Lung (tissue), 12 donors: ENCODE results near the gene CLN6. TPM values are rescaled to one million over a fixed set of nuclear protein-coding genes. Genes with fewer than 3 reads are reported as not detected.
A peak's percentile ranks its signal among the peaks of the same experiment; 100 is the strongest.
"Not testable (repeated sequence)": the region's sequence is repeated elsewhere in the genome, so short reads cannot be mapped to it uniquely, and the experiment has no call there.

Source experiments
- ATAC-seq: fragments of 200-7000 bp; cut with Tn5 transposase; one replicate; pipeline ENCODE4 v1.9.1; 2020; ENCODE audit warnings: moderate number of reproducible peaks; ENCODE audit not compliant: insufficient read depth, low FRiP score
- DNase-seq, 3 donors: peaks; one replicate each; pipeline ENCODE4 v3.0.0-alpha.2; 2013 to 2017
- H3K27ac ChIP-seq, 2 donors: one replicate each; pipeline ENCODE4 v1.5.1; 2013; ENCODE audit warnings: mild to moderate bottlenecking in 2 of 2, moderate library complexity in 2 of 2, control low read depth in 1 of 2, inconsistent platforms in 1 of 2, low read depth in 1 of 2, low read length in 1 of 2
- H3K27me3 ChIP-seq, 3 donors: one replicate each; pipeline ENCODE4 v1.5.1; 2013; ENCODE audit warnings: low read length in 2 of 3; ENCODE audit not compliant: control insufficient read depth in 3 of 3, insufficient read depth in 3 of 3
- H3K36me3 ChIP-seq, 4 donors: one replicate each; pipeline ENCODE4 v1.5.1; 2013; ENCODE audit warnings: low read length in 4 of 4, mild to moderate bottlenecking in 1 of 4, moderate library complexity in 1 of 4; ENCODE audit not compliant: control insufficient read depth in 4 of 4, insufficient read depth in 4 of 4
- H3K4me1 ChIP-seq, 5 donors: one replicate each; pipeline ENCODE4 v1.5.1; 2013; ENCODE audit warnings: low read length in 5 of 5, mild to moderate bottlenecking in 2 of 5, moderate library complexity in 1 of 5; ENCODE audit not compliant: control insufficient read depth in 5 of 5, insufficient read depth in 5 of 5
- H3K4me3 ChIP-seq: one replicate; pipeline ENCODE4 v1.5.1; 2013; ENCODE audit warnings: mild to moderate bottlenecking, control low read depth, moderate library complexity
- H3K9ac ChIP-seq, 2 donors: one replicate each; pipeline ENCODE4 v1.5.1; 2013; ENCODE audit warnings: low read length in 2 of 2, control low read depth in 1 of 2; ENCODE audit not compliant: insufficient read depth in 1 of 2
- H3K9me3 ChIP-seq, 4 donors: one replicate each; pipeline ENCODE4 v1.5.1; 2013; ENCODE audit warnings: low read length in 3 of 4, mild to moderate bottlenecking in 1 of 4, moderate library complexity in 1 of 4; ENCODE audit not compliant: control insufficient read depth in 4 of 4, insufficient read depth in 3 of 4
- CTCF ChIP-seq: IDR thresholded peaks from 2 replicates; pipeline ENCODE4 v1.5.1; 2012; ENCODE audit warnings: mild to moderate bottlenecking; ENCODE audit errors: control extremely low read depth, extremely low read depth
- WGBS, 2 donors: extraction: QIAGEN DNeasy Blood & Tissue Kit; methylation state at CpG; one replicate each; pipeline ENCODE4 v1.1.7; 2013; 5-methylcytosine and 5-hydroxymethylcytosine counted together
- polyA plus RNA-seq, 2 donors: library from polyadenylated mRNA; stranded (reverse); fragments of 200-250 nt; gene quantifications; one replicate each; pipeline ENCODE4 v1.2.1, GENCODE V29; 2013
- total RNA-seq, 2 donors: library from RNA; depleted of rRNA in 1 of 2; stranded (reverse); fragments of >200 nt in 1 of 2; gene quantifications; one replicate each; pipeline ENCODE4 v1.2.1, GENCODE V29; 2014 to 2021
- donor health status: control.
- donor health status: control.
- donor health status: Bipolar disorder and iron deficiency.
- donor health status: healthy.
- donor health status: DM: yes; HTN: yes; CAD: no.

Gene CLN6
- total and polyA plus RNA-seq, 4 donors = 13.9 to 48.9 (median 42.2) TPM

GRCh38 chr15:68228971-68229385 lies 550 bp downstream of the CLN6 start:
- Histone ChIP-seq H3K4me3 (peak overlapping the region; percentile 84), H3K4me1 (peaks cover 3 to 34% (median 6%) of the 10 kb centered on the region in 5 donors), H3K36me3 (no peaks in the 10 kb centered on the region), H3K27ac (peak overlapping the region; percentile 82 to 89), H3K9ac (peak overlapping the region in 1 of 2 donors; percentile 44), H3K27me3 (no peaks in the 10 kb centered on the region), H3K9me3 (no peaks in the 10 kb centered on the region)
- DNase-seq (no peak), ATAC-seq (peak; percentile 2)
- TF ChIP-seq CTCF = no peak
- 0% methylated on average over 26 to 39 of the region's 39 CpGs for WGBS, 2 donors

- TF ChIP-seq CTCF = no peak
- no peak overlapping the region for H3K27ac ChIP-seq
- DNase-seq = peak in 1 of 3 donors; percentile 16
- 37 to 41% methylated on average over 25 of the region's 25 CpGs for WGBS, 2 donors
- no peaks in the 10 kb centered on the region for H3K27me3 ChIP-seq
- no peaks in the 10 kb centered on the region for H3K9me3 ChIP-seq
- no peaks in the 10 kb centered on the region for H3K36me3 ChIP-seq
- H3K9ac ChIP-seq = peak overlapping the region in 1 of 2 donors; percentile 44
- no peak for ATAC-seq
- H3K4me1 ChIP-seq = peaks cover 3 to 27% (median 6%) of the 10 kb centered on the region in 5 donors
- peak overlapping the region; percentile 84 for H3K4me3 ChIP-seq
Measured at GRCh38 chr15:68228143-68228970, 1.2 kb downstream of the CLN6 start.

- Histone ChIP-seq H3K4me1 (peaks cover 3 to 26% (median 6%) of the 10 kb centered on the region in 5 donors), H3K27me3 (no peaks in the 10 kb centered on the region), H3K4me3 (no peak overlapping the region), H3K27ac (no peak overlapping the region), H3K9ac (no peak overlapping the region), H3K9me3 (no peaks in the 10 kb centered on the region), H3K36me3 (no peaks in the 10 kb centered on the region)
- ATAC-seq (no peak), DNase-seq (no peak)
- 83 to 88% methylated on average over 9 of the region's 9 CpGs for WGBS, 2 donors
- no peak for TF ChIP-seq CTCF
Measured at GRCh38 chr15:68227643-68228142, 1.8 kb downstream of the CLN6 start.

- H3K9ac ChIP-seq, H3K36me3 ChIP-seq, H3K27ac ChIP-seq, DNase-seq, H3K4me3 ChIP-seq, H3K27me3 ChIP-seq, H3K9me3 ChIP-seq, ATAC-seq: not testable (repeated sequence)
- H3K4me1 ChIP-seq = peaks cover 3 to 19% (median 6%) of the 10 kb centered on the region in 5 donors
- WGBS, 2 donors = 96% methylated on average over 4 of the region's 4 CpGs
Measured at GRCh38 chr15:68225442-68225841, 4.1 kb downstream of the CLN6 start.
